ENCODE results near the gene NSD2.
"Not testable (repeated sequence)": the region's sequence is repeated elsewhere in the genome, so short reads cannot be mapped to it uniquely, and the experiment has no call there.

The NSD2 gene

GRCh38 chr4:2008921-2009650 is 137.9 kb downstream of the NSD2 start, which contains the start of gene NELFA:
Gene NELFA (minus strand): TSS chr4:2008974. CDS start chr4:2008959, 15 bp downstream.
- DNase-seq: peak; percentile 80 to 83

GRCh38 chr4:2009651-2010233 is 138.5 kb downstream of the NSD2 start:
- peak; percentile 27 to 29 for DNase-seq

GRCh38 chr4:2011583-2011982 is 140.4 kb downstream of the NSD2 start:
- DNase-seq: no peak

- no peak for DNase-seq
These were observed 143.8 kb downstream of the NSD2 start for GRCh38 chr4:2015008-2015407.

GRCh38 chr4:2021358-2022018 is 150.3 kb downstream of the NSD2 start:
- not testable (repeated sequence) for DNase-seq

- DNase-seq: no peak
These were observed 153.5 kb downstream of the NSD2 start for GRCh38 chr4:2024683-2025082.

GRCh38 chr4:2025817-2026216 is 154.6 kb downstream of the NSD2 start:
- no peak for DNase-seq

GRCh38 chr4:2027120-2027519 is 155.9 kb downstream of the NSD2 start:
- DNase-seq: not testable (repeated sequence)

GRCh38 chr4:2031161-2031560 is 160.0 kb downstream of the NSD2 start:
- DNase-seq: not testable (repeated sequence)

All from SHP77 (cell line).